ENCODE results near the gene UACA.
"Not testable (repeated sequence)": the region's sequence is repeated elsewhere in the genome, so short reads cannot be mapped to it uniquely, and the experiment has no call there.

UACA gene

GRCh38 chr15:70617076-70617910 lies 146.1 kb downstream of the UACA start:
- peak; percentile 7 for DNase-seq

GRCh38 chr15:70616311-70616756 lies 147.0 kb downstream of the UACA start:
- not testable (repeated sequence) for DNase-seq

- no peak for DNase-seq
These were observed 147.7 kb downstream of the UACA start for GRCh38 chr15:70615435-70616310.

- no peak for DNase-seq
These were observed 149.1 kb downstream of the UACA start for GRCh38 chr15:70614221-70614620.

- no peak for DNase-seq
These were observed 150.1 kb downstream of the UACA start for GRCh38 chr15:70613271-70613670.

GRCh38 chr15:70611286-70611685 lies 152.1 kb downstream of the UACA start:
- no peak for DNase-seq

GRCh38 chr15:70610541-70610940 lies 152.8 kb downstream of the UACA start:
- DNase-seq: no peak

- DNase-seq: no peak
These were observed 153.5 kb downstream of the UACA start for GRCh38 chr15:70609889-70610288.

GRCh38 chr15:70608144-70608543 lies 155.2 kb downstream of the UACA start:
- DNase-seq: no peak

- DNase-seq: peak; percentile 57
These were observed 157.6 kb downstream of the UACA start for GRCh38 chr15:70605606-70606410.

GRCh38 chr15:70604666-70605315 lies 158.6 kb downstream of the UACA start:
- no peak for DNase-seq
